Right lobe of liver (tissue), 4 donors: ENCODE results near the gene DGKI.

Experiments
- CTCF ChIP-seq, 4 donors: fragments of 200-600 bp in 3 of 4; fragments of 450-650 bp in 1 of 4; IDR thresholded peaks; one replicate each; pipeline versions ENCODE4 v1.5.1 to v1.8.0; 2016 to 2022; ENCODE audit warnings: antibody characterized with exemption in 4 of 4, mild to moderate bottlenecking in 2 of 4
- POLR2A ChIP-seq: fragments of 450-650 bp; IDR thresholded peaks from one replicate; pipeline ENCODE4 v1.6.1; 2017; ENCODE audit warnings: antibody characterized with exemption, mild to moderate bottlenecking
- donor health status: DM: no; HTN: no; CAD: no.
- donor health status: DM: no; HTN: no; CAD: no.
- donor health status: DM: no; HTN: yes; CAD: no.

DNA sequence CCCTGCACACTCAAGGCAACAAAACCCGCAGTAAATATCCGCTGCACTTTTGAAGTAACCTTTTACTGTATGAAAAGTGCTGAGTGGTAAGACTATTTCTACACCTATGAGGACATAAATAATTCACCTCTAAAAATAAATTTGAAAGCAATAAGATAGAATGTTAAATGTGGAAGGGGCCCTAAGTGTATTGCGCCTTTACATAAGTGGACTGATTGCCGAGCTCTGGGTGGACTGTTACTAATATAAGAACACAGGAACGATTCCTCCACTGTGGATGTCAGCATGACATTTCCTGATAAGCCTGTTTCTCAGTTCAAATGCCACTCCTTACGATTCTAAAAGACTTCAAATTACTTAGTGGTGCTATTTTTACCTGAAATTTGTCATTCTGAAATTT, 311.2 kb downstream of the DGKI start:
- TF ChIP-seq CTCF (IDR thresholded peaks at IDR 0.05) (no peak), POLR2A (no peak)
